Hematopoietic multipotent progenitor cell treated with erythropoietin and hydrocortisone succinate and interleukin-3 and kit ligand, for 15 days (in vitro differentiated cells): ENCODE results near the gene TOGARAM1.

Experiments
- DNase-seq: peaks from one replicate; pipeline ENCODE4 v3.0.0-alpha.2; 2015; ENCODE audit warnings: low spot score

TOGARAM1 gene

GRCh38 chr14:44961554-44962333, at the start of gene TOGARAM1, which contains the start of gene KLHL28:
Gene TOGARAM1 (plus strand): TSS chr14:44962190. CDS start chr14:44962422, 232 bp downstream.
Gene KLHL28 (minus strand): TSS chr14:44961947. CDS start chr14:44945928, 16,019 bp downstream.
- DNase-seq = peak; percentile 99

- no peak for DNase-seq
Observed at GRCh38 chr14:44914849-44915248, 47.1 kb upstream of the TOGARAM1 start.

DNA sequence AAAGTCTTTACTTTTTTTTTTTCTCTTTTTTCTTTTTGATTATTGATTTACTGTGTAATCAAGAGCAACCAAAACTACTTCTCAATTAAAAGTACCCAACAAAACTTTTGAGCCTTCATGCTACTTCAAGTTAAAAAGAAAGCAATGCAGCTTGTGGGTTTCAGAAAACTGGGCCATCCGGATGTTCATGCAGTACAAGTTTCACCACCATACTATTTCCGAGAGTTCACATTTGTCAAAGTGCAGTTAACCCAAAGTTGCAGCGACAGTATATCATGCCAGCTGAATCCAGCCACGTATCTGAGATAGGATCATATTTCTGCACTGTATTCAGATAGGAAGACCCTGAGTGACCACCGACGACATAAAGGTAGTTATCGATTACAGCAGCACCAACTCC, 33.2 kb upstream of the TOGARAM1 start:
- no peak for DNase-seq

- no peak for DNase-seq
Observed at GRCh38 chr14:44935155-44935554, 26.8 kb upstream of the TOGARAM1 start.

DNA sequence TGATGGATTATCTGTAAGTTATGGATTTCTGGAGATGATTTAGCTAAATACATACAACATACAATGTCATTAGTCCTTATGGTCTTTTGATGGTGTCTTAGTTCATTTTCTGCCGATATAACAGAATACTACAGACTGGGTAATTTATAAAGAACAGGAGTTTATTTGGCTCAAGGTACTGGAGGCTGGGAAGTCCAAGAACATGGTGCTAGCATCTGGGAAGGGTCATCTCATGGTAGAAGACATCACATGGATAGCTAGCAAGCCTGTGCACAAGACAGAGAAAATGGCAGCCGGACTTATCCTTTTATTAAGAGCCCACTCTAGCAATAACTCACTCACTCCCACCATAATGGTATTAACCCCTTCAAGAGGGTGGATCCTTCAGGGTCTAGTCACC, 24.4 kb upstream of the TOGARAM1 start:
- no peak for DNase-seq

- no peak for DNase-seq
Observed at GRCh38 chr14:44940211-44940610, 21.8 kb upstream of the TOGARAM1 start.

DNA sequence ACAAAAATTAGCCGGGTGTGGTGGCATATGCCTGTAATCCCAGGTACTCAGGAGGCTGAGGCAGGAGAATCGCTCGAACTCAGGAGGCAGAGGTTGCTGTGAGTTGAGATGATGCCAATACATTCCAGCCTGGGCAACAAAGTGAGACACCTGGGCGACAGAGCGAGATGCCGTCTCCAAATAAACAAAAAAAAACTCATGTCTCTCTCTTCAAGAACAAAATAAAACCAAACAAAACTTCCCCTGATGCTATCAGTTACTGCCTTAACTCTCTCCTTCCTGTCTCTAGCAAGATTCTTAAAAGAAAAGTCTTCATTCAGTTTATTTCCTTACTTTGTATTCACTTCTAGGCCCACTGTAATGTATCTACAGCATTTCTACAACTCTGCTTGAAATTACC, 21.0 kb upstream of the TOGARAM1 start:
- no peak for DNase-seq

- DNase-seq = no peak
Observed at GRCh38 chr14:44941591-44941990, 20.4 kb upstream of the TOGARAM1 start.

- DNase-seq = no peak
Observed at GRCh38 chr14:44942436-44942835, 19.6 kb upstream of the TOGARAM1 start.

GRCh38 chr14:44944107-44944506, 17.9 kb upstream of the TOGARAM1 start:
- DNase-seq = no peak

DNA sequence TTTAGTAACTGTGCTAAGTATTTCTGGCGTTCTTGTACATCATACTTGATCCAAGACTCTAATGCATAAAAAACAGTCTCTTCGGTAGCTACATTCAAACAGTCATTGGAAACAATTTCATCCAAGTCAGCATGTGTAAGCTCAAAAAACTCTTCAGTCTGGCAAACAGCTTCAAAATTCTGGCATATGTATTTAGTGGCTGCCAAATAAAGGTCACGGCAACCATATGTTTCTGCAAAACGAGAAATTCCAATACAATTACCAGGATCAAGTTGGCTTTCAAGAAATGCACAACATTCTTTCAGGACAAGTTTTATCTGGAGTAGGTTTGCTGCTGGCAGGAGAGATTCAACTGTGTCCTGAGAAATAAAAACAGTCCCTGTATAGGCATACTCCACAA, 16.7 kb upstream of the TOGARAM1 start:
- no peak for DNase-seq

DNA sequence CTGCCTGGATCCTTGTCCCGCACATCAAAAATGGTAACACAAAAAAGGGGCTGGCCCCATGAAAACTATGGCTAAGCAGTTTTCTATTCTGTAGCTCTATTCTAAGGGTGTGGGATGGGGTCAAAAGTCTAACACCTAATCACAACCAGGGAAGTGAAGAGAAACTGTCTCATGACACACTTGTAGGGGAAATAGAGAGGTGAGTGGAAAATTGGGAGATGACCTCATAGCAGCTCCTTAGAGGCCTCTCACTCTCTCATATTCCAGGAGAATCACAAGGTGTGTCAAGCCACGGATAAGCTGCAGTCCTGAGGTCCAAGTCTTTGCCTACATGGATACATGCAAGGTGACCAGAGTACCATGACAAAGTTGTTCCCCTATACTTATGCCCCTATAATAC, 10.9 kb upstream of the TOGARAM1 start:
- no peak for DNase-seq

DNA sequence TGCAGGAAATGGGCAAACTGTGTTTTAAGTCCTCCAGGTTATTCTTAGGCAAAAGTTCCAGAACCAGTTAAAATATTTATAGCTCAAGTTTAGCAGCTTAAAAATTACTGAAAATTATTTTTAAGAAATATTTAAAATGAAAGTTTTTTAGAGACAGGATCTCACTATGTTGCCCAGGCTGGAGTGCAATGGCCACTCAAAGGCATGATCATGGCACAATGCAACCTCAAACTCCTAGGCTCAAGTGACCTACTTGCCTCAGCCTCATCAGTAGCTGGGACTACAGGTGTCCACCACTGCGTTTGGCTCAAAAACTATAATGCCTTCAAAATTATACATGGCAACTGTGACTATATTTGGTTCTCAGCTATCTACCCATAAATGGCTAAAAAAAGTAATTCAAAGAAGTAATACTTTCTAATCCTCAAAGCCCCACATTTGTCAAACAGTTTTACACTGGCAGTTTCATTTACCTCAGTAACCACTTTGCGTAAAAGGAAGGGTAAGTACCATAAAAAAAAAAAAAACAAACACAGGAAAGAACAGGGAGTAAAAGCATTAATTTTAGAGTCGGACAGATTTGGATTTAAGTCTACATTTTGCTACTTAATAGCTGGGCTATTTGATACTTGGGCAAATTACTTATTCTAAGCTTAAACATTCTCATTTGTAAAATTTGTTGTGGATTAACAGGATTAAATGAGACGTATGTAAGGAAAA, 9.4 kb upstream of the TOGARAM1 start:
- no peak for DNase-seq

DNA sequence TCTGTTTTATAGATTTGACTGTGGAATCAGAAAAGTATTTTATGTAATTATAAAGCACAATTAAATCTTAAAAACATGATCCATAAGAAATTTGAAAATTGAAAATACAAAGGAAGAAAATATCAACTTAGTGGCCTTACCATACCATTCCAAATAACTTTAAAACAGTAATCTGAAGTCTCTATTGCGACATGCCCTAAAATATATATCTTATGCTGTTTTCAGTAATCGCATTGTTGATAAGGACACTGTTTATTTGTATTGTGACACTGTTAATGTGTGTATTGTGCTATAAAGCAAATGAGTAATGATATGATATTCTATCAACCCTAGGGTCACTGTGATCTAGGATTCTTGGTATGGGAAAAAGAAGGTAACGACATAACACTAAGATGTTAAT, 7.2 kb upstream of the TOGARAM1 start:
- no peak for DNase-seq

DNA sequence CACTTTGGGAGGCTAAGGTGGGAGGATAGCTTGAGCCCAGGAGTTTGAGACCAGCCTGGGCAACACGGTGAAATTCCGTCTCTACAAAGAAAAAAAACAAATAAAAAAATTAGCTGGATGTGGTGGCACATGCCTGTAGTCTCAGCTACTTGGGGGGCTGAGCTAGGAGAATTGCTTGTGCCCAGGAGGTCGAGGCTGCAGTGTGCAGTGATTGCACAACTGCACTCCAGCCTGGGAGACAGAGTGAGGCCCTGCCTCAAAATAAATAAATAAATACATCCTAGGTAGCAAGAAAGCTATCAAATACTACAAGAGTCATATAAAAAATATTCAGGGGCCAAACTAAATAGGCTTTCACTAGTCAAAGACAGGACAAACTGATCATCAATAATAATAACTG, 6.5 kb upstream of the TOGARAM1 start:
- DNase-seq = no peak

- no peak for DNase-seq
Observed at GRCh38 chr14:44956866-44957265, 5.1 kb upstream of the TOGARAM1 start.

DNA sequence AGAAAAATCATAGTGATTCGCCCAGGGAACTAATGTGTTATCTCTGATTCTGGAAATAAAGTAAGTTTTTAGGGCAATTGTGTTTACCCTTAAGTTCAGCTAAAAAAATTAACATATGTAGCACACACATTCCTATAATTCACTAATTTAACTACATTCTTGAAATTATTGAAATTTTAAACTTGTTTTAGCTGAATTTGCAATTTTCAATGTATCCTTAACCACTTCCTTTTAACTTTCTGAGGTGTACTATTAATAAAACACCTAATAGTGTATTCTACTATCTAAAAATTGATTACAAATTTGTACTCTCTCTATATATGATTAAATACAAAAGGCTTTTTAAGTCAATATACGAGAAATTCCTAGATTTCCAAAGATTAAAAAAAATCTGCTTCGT, 2.5 kb upstream of the TOGARAM1 start:
- DNase-seq = no peak

DNA sequence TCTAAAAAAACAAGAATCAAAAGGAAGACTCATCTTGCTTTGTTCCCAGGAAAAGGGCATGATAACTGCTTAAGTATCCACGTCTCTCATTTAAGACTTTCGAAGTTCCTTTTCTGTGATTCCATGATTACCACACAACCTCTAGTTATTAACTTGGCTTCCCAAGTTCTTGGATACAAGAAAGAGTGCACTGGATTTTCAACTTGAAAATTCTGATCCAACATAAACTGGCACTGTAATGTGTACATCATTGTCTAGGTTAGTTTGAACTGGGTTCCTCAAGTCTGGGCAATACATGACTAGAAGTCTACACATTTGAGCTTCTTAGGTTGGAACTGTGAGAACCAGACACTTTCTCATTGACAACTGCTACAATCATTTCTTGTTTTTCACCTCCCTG, 1.8 kb upstream of the TOGARAM1 start:
- peak; percentile 16 for DNase-seq

- DNase-seq = no peak
Observed at GRCh38 chr14:44960646-44961045, 1.3 kb upstream of the TOGARAM1 start.

DNA sequence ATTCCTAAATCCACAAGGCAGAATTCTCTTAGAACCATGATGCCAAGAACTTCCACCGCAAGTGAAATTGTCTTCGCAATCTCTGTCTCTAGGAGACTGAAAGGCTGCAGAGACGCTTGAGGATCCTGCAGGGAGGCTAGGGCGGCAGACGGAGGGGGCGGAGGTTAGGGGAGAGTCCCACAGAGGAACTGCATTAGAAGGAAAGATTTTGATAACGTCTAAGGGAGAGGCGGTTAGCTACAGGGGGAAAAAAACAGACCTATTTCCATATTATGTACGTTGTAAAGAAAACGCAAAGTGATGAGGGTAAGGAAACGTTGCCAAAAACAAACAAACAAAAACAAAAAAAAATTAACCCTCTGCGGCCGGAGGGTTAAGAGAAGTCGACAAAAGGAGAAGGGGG, 838 bp upstream of the TOGARAM1 start:
- peak; percentile 65 for DNase-seq

DNA sequence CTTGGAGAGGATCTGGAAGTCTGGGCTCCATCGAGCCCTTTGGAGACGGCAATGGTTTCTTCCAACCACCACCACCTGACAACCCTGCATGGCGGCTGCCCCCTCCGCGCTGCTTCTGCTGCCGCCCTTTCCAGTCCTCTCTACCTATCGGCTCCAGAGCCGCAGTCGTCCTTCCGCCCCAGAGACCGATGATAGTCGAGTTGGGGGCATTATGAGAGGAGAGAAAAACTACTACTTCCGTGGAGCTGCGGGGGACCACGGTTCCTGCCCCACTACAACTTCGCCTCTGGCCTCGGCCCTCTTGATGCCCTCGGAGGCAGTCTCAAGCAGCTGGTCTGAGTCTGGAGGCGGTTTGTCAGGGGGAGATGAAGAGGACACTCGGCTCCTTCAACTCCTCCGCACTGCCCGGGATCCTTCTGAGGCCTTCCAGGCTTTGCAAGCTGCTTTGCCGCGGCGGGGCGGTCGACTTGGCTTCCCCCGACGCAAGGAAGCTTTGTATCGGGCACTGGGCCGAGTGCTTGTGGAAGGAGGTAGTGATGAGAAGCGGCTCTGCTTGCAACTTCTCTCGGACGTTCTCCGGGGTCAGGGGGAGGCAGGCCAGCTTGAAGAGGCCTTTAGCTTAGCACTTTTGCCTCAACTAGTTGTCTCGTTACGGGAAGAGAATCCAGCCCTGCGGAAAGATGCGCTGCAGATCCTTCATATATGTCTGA, 499 bp downstream of the TOGARAM1 start:
- DNase-seq = peak; percentile 38

GRCh38 chr14:44963044-44963528, 1.1 kb downstream of the TOGARAM1 start:
- DNase-seq = peak; percentile 15
